ENCODE measurements around the gene RASA3.

Gene RASA3

DNA sequence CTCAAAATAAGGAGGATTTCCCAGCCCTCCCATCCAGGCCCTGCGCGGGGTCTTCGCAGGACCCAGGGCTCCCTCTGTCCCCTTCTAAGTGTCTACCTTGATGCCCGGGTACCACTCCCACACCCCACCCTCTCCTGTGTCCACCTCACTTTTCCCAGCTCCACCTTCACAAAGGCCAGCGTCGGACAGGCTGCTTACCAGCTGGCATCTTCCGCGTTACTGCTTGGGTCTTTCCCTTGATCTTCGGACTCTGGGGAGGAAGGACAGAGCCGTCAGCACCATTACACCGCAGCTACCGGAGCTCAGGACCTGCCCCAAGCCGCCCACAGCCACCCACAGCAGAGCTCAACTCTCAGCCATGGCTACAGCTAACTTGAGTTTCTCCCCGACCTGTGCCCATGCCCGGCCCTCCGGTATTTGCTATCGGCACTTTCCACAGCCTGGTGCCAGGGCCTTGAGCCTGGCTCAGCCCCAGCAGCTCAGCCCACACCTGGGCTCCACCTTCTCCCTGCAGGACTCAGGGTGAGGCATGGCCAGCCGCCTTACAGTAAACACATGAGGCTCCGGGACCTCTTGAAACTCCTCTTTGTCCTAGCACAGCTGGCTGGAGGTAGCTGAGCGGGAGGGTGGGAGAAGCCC lies 162.3 kb downstream of the RASA3 start:
- no peak for TF ChIP-seq ZNF274 (IDR thresholded peaks at IDR 0.05; ENCODE audit: low read depth, low read length)
- H3K4me3 ChIP-seq (ENCODE audit: low read length): no peak overlapping the region

DNA sequence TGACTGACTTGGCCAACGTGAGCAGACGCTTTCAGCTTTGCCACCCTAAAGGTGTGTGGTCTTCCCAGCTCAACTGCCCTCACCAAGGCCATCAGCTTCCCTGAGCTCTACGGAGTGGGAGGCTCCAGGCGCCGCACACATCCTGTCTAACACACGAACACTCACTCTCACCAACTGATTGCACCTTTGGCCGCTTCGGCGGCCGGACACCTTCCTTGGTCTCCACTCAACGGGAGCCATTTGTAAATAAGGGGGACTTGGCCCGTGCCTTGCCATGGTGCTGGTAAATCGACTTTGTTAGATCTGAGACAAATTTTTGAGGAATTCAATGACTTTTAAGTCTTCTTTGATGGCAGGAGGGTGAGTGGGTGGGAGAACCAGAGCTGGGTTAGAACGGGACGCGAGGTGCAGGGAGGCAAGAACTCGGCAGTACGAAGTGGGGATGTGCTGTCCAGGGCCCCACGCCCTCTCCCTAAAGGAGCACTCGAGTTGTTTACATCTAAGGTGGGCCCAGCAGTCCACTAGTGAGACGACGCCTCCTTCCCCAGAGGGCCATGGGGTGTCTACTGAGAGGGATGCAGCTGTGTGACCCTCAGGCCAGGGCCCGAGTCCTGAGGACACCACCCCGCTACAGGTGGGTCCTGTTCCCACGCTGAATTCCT lies 163.0 kb downstream of the RASA3 start:
- H3K4me3 ChIP-seq (ENCODE audit: low read length): no peak overlapping the region
- TF ChIP-seq ZNF274 (IDR thresholded peaks at IDR 0.05; ENCODE audit: low read depth, low read length): no peak

DNA sequence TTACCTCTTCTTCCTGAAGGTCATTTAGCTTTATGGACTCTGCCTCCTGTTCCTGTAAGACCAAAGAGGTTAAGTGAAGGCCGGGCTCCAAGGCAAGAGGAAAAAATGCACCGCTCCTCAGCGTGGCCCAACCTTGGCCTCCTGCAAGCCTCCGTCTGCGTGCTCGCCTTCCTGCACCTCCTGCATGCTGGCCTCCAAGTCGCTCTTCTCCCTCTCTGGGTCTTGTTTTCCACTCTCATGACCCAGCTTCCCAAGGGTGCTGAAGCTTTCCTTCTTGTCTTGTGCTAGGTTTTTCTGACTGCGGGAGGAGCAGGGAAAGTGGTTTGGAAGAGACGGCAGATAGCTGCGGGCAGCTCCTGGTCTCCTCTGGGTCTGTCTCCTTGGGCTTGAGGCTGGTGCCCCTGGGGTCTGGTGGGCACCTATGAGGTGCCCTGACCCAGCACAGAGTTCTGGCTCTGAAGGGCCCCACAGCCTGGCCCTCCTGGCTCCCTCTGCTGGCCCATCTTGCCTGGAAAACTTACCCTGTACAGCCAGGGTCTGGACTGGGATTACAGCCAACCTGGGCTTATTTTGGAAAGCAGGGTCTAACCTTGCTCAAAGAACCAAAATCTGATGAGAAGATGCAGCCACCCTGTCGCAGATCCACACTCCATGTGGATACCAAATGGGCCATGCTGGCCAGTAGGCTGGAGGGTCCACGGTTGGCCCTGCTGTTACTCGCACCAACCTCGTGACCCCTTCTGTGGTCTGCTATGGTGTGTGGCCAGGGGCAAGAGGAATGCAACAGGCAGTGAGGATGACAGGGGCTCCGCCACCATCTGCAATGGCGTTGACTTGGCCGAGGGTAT lies 163.7 kb downstream of the RASA3 start:
- no peak for TF ChIP-seq ZNF274 (IDR thresholded peaks at IDR 0.05; ENCODE audit: low read depth, low read length)
- no peak overlapping the region for H3K4me3 ChIP-seq (ENCODE audit: low read length)

DNA sequence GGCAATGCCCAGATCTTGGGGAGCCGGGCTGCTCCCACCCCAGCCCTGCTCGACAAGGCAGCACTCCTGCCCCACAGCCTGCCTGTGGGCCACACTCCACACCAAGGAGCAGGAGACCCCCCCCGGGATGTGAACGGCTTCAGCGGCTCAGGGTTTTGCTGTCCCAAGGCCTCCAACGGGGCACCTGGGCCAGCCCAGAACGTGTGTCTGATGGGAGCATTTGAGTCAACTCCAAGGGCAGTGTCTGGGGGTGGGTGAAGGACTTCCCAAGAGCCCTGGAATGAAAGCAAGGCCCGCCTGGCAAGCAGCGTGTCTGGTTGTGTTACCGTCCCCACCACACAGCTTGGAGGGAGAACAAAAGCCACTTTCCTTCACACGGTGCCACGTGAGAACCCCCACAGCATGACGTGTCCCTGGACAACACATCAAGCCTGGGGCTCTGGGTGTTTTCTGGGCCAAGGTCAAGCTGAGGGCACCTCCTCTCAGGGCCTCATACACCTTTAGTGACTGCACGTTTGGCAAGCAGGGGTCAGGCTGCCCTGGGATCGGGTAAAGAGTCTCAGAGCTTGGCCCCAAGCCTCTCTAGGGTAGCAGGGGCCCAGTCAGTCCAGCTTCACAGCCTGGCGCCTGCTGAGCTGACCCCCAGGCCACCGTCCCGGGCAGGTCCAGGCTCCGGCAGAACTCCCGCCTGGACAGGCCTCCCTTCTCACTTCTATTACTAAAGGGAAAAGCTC lies 164.5 kb downstream of the RASA3 start:
- no peak for TF ChIP-seq ZNF274 (IDR thresholded peaks at IDR 0.05; ENCODE audit: low read depth, low read length)
- H3K4me3 ChIP-seq (ENCODE audit: low read length): no peak overlapping the region

DNA sequence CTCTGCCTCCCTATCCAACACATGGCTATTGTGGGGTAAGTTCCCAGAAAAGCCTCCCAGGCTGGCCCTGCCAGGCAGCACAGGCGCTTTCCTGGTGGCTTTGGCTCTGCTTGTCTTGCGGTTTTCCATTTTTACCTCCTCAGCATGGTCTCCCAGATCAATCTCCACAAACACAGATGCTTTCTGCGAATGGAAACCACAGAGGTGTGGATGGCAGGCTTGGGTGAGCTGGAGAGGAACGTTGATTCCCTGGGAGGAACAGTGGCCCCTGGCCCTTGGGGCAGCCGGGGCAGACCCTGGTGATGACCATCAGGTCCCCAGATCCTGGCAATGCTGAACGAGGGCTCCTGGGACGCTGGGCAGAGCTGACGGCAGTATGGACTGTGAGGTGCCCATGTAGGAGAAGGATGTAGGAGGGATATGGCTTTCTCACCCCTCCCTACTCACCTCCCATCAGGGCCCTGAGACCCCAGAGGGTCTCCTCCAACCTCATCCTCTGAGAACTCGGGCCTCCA lies 165.2 kb downstream of the RASA3 start:
- no peak overlapping the region for H3K4me3 ChIP-seq (ENCODE audit: low read length)
- TF ChIP-seq ZNF274 (IDR thresholded peaks at IDR 0.05; ENCODE audit: low read depth, low read length): no peak

DNA sequence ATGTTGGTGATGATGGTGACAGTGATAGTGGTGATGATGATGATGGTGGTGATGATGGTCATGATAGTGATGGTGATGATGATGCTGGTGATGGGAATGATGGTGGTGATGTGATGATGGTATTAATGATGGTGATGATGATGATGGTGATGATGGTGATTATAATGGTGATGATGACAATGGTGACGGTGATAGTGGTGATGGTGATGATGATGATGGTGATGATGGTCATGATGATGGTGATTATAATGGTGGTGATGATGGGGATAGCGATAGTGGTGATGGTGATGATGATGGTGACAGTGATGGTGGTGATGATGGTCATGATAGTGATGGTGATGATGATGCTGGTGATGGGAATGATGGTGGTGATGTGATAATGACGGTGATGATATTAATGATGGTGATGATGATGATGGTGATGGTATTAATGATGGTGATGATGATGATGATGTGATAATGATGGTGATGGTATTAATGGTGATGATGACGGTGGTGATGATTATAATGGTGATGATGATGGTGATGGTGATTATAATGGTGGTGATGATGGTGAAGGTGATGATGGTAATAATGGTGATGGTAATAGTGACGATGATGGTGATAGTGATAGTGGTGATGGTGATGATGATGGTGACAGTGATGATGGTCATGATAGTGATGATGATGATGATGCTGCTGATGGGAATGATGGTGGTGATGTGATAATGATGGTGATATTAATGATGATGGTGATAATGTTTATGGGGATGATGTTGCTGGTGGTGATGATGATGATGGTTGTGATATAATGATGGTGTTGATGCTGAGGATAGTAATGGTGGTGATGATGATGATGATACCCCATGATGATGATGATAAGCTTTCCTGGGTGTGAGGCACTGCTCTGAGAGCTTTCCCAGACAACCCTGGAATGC lies 166.2 kb downstream of the RASA3 start:
- no peak overlapping the region for H3K4me3 ChIP-seq (ENCODE audit: low read length)
- no peak for TF ChIP-seq ZNF274 (IDR thresholded peaks at IDR 0.05; ENCODE audit: low read depth, low read length)

DNA sequence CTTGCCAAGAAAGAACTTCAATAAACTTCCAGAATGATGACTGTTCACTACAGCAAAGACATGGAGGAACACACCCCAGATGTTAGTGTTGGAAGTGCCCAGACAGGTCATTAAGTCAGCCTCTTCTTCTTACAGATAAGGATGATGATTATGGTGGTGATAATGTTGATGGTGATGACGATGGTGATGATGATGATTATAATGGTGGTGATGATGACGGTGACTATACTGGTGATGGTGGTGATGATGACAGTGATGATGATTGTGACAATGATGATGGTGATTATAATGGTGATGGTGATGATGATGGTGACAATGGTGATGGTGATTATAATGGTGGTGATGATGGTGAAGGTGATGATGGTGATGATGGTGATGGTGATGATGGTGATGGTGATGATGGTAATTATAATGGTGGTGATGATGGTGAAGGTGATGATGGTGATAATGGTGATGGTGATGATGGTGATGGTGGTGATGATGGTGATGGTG lies 167.0 kb downstream of the RASA3 start:
- TF ChIP-seq ZNF274 (IDR thresholded peaks at IDR 0.05; ENCODE audit: low read depth, low read length): no peak
- H3K4me3 ChIP-seq (ENCODE audit: low read length): no peak overlapping the region

DNA sequence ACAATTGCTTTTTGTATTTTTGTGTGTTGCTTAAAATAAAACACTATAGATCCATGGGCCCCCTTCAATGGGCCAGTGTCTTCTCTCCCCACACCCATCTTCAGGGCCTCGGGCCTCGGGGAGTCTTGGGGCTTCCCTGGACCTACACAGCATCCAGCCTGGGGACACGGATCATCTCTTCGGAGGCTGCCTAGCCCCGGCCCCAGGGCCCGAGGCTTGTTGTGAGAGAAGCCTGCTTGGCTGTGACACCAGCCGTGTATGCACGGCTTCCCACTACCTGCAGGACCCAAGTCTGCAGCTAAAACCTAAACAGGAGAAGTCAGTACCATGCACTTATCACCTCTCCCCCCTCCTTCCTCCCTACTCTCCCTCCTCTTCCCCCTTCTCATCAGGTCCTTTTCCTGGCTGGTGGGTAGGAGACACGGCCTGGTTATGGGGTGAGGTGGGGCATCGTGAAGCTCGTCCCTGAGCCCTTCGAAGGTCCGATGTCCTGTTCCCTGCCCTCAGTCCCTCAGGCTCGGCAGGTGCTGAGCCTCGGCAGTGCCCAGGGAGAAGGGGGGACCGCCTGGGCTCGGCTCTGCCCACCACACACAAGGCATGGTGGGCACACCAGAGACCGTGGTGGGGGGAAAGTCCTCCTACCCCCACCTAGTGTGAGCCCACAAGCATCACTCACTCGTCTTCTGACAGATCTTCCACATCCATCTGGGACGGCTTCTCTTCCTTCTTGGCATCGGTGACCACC lies 168.0 kb downstream of the RASA3 start:
- no peak overlapping the region for H3K4me3 ChIP-seq (ENCODE audit: low read length)
- no peak for TF ChIP-seq ZNF274 (IDR thresholded peaks at IDR 0.05; ENCODE audit: low read depth, low read length)

DNA sequence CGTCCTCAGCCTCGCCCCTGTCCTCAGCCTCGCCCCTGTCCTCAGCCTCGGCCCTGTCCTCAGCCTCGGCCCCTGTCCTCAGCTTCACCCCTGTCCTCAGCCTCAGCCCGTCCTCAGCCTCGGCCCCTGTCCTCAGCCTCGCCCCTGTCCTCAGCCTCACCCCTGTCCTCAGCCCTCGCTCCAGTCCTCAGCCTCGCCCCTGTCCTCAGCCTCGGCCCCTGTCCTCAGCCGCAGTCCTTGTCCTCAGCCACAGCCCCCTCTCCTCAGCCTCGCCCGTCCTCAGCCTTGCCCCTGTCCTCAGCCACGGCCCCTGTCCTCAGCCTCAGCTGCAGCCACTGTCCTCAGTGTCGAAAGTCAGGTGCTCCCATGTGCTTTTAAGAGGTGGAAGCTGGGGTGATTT lies 169.0 kb downstream of the RASA3 start:
- TF ChIP-seq ZNF274 (IDR thresholded peaks at IDR 0.05; ENCODE audit: low read depth, low read length): no peak
- no peak overlapping the region for H3K4me3 ChIP-seq (ENCODE audit: low read length)

DNA sequence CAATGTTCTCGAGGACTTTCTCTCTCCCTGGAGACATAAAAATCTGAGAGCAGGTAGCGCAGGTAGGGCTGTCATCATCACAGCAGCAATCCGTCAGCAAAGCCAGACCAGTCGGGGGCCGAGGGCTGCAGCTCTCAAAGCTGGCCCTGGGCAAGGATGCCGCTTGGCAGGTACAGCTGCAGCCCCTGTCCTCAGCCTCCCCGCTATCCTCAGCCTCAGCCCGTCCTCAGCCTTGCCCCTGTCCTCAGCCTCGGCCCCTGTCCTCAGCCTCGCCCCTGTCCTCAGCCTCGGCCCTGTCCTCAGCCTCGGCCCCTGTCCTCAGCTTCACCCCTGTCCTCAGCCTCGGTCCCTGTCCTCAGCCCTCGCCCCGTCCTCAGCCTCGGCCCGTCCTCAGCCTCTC lies 169.4 kb downstream of the RASA3 start:
- TF ChIP-seq ZNF274 (IDR thresholded peaks at IDR 0.05; ENCODE audit: low read depth, low read length): no peak
- H3K4me3 ChIP-seq (ENCODE audit: low read length): no peak overlapping the region

DNA sequence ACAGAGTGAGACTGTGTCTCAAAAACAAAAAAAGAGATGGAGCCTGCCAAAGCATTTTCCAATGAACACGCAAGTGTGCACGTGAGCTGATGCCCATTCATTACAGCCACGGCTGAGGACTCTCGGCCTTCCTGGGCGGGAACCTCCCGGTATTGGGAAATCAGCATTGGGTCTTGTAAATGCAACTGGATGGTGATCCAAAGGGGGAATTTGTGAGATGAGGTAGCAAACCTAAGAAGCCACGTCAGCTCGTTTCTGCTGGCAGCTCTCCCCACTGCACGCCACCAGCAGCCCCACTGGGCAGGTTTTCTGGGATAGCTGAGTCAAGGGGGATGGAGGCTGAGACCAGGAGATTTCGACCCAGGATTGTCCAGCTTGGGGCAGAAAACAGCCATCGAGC lies 170.0 kb downstream of the RASA3 start:
- H3K4me3 ChIP-seq (ENCODE audit: low read length): no peak overlapping the region
- TF ChIP-seq ZNF274 (IDR thresholded peaks at IDR 0.05; ENCODE audit: low read depth, low read length): no peak

DNA sequence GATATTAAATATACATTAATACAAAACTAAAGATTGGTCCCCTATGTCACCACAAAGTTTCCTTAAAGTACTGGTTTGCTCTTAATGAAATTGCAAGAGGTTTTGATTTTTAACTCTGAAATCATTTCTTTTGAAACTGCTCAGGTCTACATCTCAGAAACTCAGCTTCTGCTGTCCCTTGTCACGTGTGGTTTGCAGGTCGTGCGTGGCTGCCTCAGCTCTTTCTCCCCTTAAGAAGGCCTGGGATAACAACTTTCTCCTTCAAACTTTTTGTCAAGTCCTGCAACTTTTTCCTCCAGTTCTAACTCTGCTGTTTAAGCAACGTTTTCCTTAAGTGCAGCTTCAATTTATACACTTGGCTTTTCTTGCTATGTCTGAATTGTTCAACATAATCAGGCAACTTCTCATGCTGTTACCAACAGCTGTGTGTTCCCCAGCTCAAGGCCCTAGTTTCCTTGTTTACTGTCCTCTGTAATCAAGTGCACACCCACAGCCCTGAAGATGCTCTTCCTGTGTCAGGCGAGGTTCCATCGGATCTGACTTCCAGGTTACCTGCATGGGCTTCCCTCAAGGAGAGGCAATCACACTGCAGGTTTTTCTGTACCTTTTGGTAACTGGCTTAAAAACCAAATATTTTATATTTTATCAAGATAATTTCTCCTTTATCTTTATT lies 172.0 kb downstream of the RASA3 start:
- TF ChIP-seq ZNF274 (IDR thresholded peaks at IDR 0.05; ENCODE audit: low read depth, low read length): no peak
- H3K4me3 ChIP-seq (ENCODE audit: low read length): no peak overlapping the region
